MM.1S (cell line): ENCODE measurements around the gene MRO.
"Not testable (repeated sequence)": the region's sequence is repeated elsewhere in the genome, so short reads cannot be mapped to it uniquely, and the experiment has no call there.

Experiments used
- DNase-seq: peaks from one replicate; pipeline ENCODE4 v3.0.0-alpha.2; 2015
- H2AFZ ChIP-seq: fragments of 300-600 bp; sonication (generic); 2 replicates; pipeline ENCODE4 v1.6.0; 2016; ENCODE audit warnings: antibody characterized with exemption, low read length
- H3F3A ChIP-seq: fragments of 300-600 bp; sonication (generic); 2 replicates; pipeline ENCODE4 v1.6.1; 2016; ENCODE audit warnings: mild to moderate bottlenecking, antibody characterized with exemption, low read length, moderate library complexity, mixed read lengths; ENCODE audit not compliant: insufficient read depth
- H3K27ac ChIP-seq: fragments of 300-600 bp; sonication (generic); 2 replicates; pipeline ENCODE4 v1.5.1; 2016; ENCODE audit warnings: mild to moderate bottlenecking, low read length
- H3K27me3 ChIP-seq: fragments of 300-600 bp; sonication (generic); replicated peaks from 2 replicates; pipeline ENCODE4 v1.6.0; 2016; ENCODE audit warnings: low read length; ENCODE audit not compliant: insufficient read depth
- H3K36me3 ChIP-seq: fragments of 300-600 bp; sonication (generic); replicated peaks from 2 replicates; pipeline ENCODE4 v1.6.1; 2016; ENCODE audit warnings: mild to moderate bottlenecking, low read length, mixed read lengths; ENCODE audit not compliant: insufficient read depth
- H3K4me1 ChIP-seq: fragments of 300-600 bp; sonication (generic); 2 replicates; pipeline ENCODE4 v1.6.1; 2016; ENCODE audit warnings: low read length, mixed read lengths
- H3K4me2 ChIP-seq: fragments of 300-600 bp; sonication (generic); 2 replicates; pipeline ENCODE4 v1.6.0; 2016; ENCODE audit warnings: low read depth, low read length
- H3K4me3 ChIP-seq: fragments of 300-600 bp; sonication (generic); 2 replicates; pipeline ENCODE4 v1.5.1; 2016; ENCODE audit warnings: low read length, mixed read lengths
- H3K79me2 ChIP-seq: fragments of 300-600 bp; sonication (generic); 2 replicates; pipeline ENCODE4 v1.6.1; 2016; ENCODE audit warnings: mixed run types, low read length, mixed read lengths
- H3K9ac ChIP-seq: fragments of 300-600 bp; sonication (generic); 2 replicates; pipeline ENCODE4 v1.6.1; 2016; ENCODE audit warnings: low read length, mixed read lengths
- H3K9me2 ChIP-seq: fragments of 300-600 bp; sonication (generic); replicated peaks from 2 replicates; pipeline ENCODE4 v1.6.1; 2016; ENCODE audit warnings: mild to moderate bottlenecking, low read length, mixed read lengths; ENCODE audit not compliant: insufficient read depth
- H3K9me3 ChIP-seq: fragments of 300-600 bp; sonication (generic); replicated peaks from 2 replicates; pipeline ENCODE4 v1.6.1; 2016; ENCODE audit warnings: mild to moderate bottlenecking, low read length, mixed read lengths; ENCODE audit not compliant: insufficient read depth
- H4K20me1 ChIP-seq: fragments of 300-600 bp; sonication (generic); 2 replicates; pipeline ENCODE4 v1.6.1; 2016; ENCODE audit warnings: mild to moderate bottlenecking, low read length, moderate library complexity, mixed read lengths; ENCODE audit not compliant: insufficient read depth
- EZH2 ChIP-seq: fragments of 300-600 bp; sonication (generic); optimal IDR thresholded peaks from 2 replicates; pipeline ENCODE3; 2017; ENCODE audit warnings: low read depth, mild to moderate bottlenecking, antibody characterized with exemption, low read length, mixed read lengths
- EZH2phosphoT487 ChIP-seq: fragments of 300-600 bp; sonication (generic); IDR thresholded peaks from 2 replicates; pipeline ENCODE4 v1.6.1; 2018; ENCODE audit warnings: antibody characterized with exemption, low read length
- TF ChIP-seq, protein P1 (sequence below): fragments of 300-600 bp; sonication (generic); IDR thresholded peaks from 2 replicates; pipeline ENCODE4 v1.5.1; 2016; ENCODE audit warnings: antibody characterized with exemption, low read length, mixed read lengths

Gene MRO

DNA sequence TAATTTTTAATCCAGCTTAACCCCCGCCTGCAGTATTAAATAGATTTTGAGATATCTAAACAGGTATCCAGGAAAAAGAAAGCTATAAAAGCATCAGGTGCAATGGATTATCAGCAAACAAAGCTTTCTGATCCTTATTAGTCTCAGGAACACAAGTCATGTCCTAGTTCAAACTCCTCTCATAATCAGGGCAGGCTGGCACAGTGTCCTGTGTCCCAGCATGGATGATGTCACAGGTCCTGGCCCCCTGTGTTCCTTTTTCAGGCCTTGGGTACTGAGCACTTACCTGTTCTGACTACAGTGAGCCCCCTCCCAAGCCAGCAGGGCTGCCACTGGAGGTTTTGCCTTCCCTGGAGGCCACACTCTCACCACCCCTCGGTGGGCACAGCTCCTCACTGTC, 19.5 kb upstream of the MRO start:
- Histone ChIP-seq H3K4me3 (no peak overlapping the region), H3K4me1 (peaks cover 12% of the 10 kb centered on the region), H3K4me2 (no peak overlapping the region), H2AFZ (no peak overlapping the region), H3K9ac (no peak overlapping the region), H3K9me3 (no peaks in the 10 kb centered on the region), H3K27me3 (no peaks in the 10 kb centered on the region), H3K36me3 (no peaks in the 10 kb centered on the region), H3K27ac (no peak overlapping the region), H3K79me2 (no peaks in the 10 kb centered on the region), H3F3A (no peaks in the 10 kb centered on the region), H3K9me2 (no peaks in the 10 kb centered on the region), H4K20me1 (no peaks in the 10 kb centered on the region)
- no peak for DNase-seq
- TF ChIP-seq EZH2 = no peak
- TF ChIP-seq EZH2phosphoT487 = no peak
- TF ChIP-seq, protein P1, sequence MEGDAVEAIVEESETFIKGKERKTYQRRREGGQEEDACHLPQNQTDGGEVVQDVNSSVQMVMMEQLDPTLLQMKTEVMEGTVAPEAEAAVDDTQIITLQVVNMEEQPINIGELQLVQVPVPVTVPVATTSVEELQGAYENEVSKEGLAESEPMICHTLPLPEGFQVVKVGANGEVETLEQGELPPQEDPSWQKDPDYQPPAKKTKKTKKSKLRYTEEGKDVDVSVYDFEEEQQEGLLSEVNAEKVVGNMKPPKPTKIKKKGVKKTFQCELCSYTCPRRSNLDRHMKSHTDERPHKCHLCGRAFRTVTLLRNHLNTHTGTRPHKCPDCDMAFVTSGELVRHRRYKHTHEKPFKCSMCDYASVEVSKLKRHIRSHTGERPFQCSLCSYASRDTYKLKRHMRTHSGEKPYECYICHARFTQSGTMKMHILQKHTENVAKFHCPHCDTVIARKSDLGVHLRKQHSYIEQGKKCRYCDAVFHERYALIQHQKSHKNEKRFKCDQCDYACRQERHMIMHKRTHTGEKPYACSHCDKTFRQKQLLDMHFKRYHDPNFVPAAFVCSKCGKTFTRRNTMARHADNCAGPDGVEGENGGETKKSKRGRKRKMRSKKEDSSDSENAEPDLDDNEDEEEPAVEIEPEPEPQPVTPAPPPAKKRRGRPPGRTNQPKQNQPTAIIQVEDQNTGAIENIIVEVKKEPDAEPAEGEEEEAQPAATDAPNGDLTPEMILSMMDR = no peak

DNA sequence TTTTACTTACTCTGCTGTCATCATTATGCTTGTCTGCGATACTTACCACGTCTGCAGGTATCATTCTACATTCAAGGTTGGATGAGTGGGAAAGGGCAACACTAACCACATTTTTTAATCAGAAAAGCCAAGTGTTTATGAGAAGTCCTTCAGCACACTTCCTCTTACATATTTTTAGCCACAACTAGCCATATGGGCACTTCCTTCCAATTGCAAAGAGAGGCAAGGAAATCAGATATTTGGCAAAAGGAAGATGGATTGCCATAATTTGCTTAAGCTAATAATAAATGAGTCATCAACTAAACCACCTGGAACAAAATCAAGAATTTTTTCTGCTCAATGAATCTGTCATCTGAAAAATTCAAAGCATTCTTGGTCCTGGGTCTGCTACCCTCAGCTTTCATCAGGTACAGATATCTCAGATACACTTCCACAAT, 16.7 kb upstream of the MRO start:
- H3K4me2 ChIP-seq = peak overlapping the region; percentile 5; the same call in 1 of the 2 replicates
- H3F3A ChIP-seq = no peaks in the 10 kb centered on the region
- no peak overlapping the region for H3K4me3 ChIP-seq
- no peaks in the 10 kb centered on the region for H3K9me3 ChIP-seq
- H2AFZ ChIP-seq = peak overlapping the region; percentile 9
- no peaks in the 10 kb centered on the region for H3K79me2 ChIP-seq
- H3K9ac ChIP-seq = no peak overlapping the region
- TF ChIP-seq EZH2phosphoT487 = no peak
- TF ChIP-seq, protein P1 = no peak
- no peak for TF ChIP-seq EZH2
- no peaks in the 10 kb centered on the region for H3K36me3 ChIP-seq
- H3K27me3 ChIP-seq = no peaks in the 10 kb centered on the region
- H3K9me2 ChIP-seq = no peaks in the 10 kb centered on the region
- H3K27ac ChIP-seq = no peak overlapping the region
- peaks cover 12% of the 10 kb centered on the region for H3K4me1 ChIP-seq
- peak; percentile 38 for DNase-seq
- H4K20me1 ChIP-seq = no peaks in the 10 kb centered on the region

DNA sequence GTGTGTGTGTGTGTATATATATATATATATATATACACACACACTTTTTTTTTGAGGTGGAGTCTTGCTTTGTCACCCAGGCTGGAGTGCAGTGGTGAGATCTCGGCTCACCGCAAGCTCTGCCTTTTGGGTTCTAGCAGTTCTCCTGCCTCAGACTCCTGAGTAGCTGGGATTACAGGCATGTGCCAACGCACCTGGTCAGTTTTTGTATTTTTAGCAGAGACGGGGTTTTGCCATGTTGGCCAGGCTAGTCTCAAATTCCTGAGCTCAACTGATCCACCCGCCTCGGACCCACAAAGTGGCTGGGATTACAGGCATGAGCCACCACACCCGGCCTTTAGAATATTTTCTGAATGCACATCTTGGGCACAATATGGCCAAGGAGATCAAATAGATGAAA, 13.7 kb upstream of the MRO start:
- H3K27ac ChIP-seq, H2AFZ ChIP-seq, DNase-seq, H3K9me3 ChIP-seq, H3K9me2 ChIP-seq, H3K9ac ChIP-seq, H3F3A ChIP-seq, H3K79me2 ChIP-seq, H3K4me2 ChIP-seq, H4K20me1 ChIP-seq, H3K4me3 ChIP-seq, H3K36me3 ChIP-seq, H3K27me3 ChIP-seq: not testable (repeated sequence)
- peaks cover 12% of the 10 kb centered on the region for H3K4me1 ChIP-seq

GRCh38 chr18:50832754-50833153, 12.9 kb upstream of the MRO start:
- H3K79me2 ChIP-seq = no peaks in the 10 kb centered on the region
- no peaks in the 10 kb centered on the region for H3K36me3 ChIP-seq
- no peak overlapping the region for H3K4me2 ChIP-seq
- no peaks in the 10 kb centered on the region for H3F3A ChIP-seq
- no peak overlapping the region for H3K27ac ChIP-seq
- peaks cover 12% of the 10 kb centered on the region for H3K4me1 ChIP-seq
- H3K9ac ChIP-seq = no peak overlapping the region
- no peak overlapping the region for H3K4me3 ChIP-seq
- H3K9me2 ChIP-seq = no peaks in the 10 kb centered on the region
- H2AFZ ChIP-seq = no peak overlapping the region
- no peaks in the 10 kb centered on the region for H3K9me3 ChIP-seq
- H3K27me3 ChIP-seq = no peaks in the 10 kb centered on the region
- TF ChIP-seq, protein P1 = no peak
- no peak for TF ChIP-seq EZH2
- TF ChIP-seq EZH2phosphoT487 = no peak
- no peak for DNase-seq
- H4K20me1 ChIP-seq = no peaks in the 10 kb centered on the region
